NCI-H748 treated with DMSO at 0.1 percent for 48 hours (cell line): ENCODE results near the gene ASL.
"Not testable (repeated sequence)": the region's sequence is repeated elsewhere in the genome, so short reads cannot be mapped to it uniquely, and the experiment has no call there.

Experiments
- DNase-seq: peaks from one replicate; lab custom pipeline; 2025; lab: John Stamatoyannopoulos, UW

Gene ASL

DNA sequence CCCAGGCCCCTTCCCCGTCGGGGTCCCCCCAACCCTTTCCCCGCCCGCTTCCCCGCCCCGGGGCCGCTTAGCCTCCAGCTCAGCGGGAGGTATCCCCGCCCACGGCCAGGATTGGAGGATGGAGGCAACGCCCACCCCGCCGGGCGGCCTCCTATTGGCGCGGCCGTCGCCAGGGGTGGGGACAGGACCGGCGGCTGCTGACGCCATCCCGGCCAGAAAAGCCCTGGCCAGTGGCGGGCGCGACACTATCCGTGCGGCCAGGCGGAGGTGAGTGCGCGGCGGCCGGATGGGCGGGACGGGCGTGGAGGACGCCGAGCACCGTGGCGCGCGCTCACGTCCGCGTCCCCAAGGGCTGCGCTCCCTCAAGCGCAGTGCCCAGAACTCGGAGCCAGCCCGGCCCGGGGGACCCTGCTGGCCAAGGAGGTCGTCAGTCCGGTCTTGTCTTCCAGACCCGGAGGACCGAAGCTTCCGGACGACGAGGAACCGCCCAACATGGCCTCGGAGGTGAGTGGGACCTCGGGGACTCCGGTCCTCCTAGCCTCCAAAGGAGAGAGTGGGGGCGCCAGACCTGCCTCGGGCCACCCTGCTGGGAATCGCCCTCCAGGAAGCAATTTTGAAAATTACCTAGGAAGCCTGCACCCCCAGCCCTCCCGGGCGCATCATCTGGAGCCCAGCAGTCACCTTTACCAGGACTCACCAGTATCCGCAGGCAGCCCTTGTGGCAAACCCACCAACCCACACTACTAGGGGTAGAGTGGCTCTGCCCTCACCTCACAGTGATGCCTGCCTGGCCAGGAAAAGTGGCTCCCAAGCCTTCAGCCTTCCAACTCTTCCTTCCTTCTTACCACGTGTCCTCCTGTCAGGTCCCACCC lies at the start of gene ASL:
Gene ASL (plus strand): TSS at position 230 of the 872 bp plus-strand sequence. CDS start 263 bp downstream, at position 493.
- peak; percentile 72 for DNase-seq

DNA sequence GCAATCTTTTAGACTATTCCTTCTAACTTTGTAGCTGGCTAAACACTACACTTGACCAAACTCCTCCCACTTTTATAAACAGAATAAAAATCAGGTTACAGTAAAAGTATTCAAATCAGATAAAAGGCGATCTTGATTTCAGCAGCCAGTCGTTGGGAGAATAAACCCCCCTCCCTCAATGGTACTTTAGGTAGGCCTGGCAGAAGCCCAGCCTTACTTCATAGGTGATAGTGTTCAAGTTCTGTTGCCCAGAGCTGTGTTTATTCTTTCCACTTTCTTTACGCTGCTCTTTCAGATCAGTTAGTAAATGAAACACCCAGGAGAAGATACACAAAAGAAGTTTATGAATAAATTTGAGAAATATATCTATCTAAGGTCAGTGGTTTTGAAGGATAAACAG lies 47.3 kb upstream of the ASL start:
- not testable (repeated sequence) for DNase-seq

DNA sequence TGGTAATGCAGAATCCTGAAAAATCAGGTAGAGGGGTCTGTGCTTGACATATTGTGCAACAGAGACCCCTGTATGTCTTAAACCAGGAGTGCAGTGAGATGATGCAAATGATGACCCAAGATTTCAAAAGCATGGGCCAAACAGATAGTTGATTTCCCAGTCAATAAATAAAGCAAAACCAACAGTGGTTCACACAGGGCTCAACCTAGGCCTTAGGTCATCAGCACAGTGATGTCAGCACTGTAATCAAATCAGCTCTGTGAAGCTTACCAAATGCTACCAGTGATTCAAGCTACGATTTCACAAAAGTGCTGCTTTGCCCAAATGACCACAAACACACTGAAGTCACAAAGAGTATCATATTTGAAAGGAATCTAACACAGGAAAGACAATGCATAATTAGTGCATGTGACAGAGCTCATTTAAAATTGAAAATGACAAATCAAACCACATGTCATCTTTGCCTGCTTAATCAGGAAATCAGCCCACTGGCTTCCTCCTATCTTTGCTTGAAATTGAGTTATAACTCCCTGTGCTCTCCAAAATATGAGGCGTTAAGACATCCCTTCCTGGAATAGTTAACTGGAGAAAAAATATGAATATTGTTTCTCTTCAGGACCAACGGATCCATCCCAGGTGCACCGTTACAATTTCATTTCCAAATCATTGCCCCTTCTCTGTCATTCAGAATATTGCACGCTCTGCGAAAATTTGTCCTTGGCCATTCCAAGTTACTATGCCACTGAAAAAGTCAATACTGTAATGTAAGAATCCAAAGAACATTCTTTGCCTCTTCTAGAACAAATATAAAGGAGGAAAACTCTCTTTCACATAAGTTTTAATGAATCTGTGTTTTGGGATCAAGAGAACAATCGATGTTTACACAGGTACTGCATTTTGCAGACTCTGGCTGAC lies 41.9 kb upstream of the ASL start:
- DNase-seq: no peak

DNA sequence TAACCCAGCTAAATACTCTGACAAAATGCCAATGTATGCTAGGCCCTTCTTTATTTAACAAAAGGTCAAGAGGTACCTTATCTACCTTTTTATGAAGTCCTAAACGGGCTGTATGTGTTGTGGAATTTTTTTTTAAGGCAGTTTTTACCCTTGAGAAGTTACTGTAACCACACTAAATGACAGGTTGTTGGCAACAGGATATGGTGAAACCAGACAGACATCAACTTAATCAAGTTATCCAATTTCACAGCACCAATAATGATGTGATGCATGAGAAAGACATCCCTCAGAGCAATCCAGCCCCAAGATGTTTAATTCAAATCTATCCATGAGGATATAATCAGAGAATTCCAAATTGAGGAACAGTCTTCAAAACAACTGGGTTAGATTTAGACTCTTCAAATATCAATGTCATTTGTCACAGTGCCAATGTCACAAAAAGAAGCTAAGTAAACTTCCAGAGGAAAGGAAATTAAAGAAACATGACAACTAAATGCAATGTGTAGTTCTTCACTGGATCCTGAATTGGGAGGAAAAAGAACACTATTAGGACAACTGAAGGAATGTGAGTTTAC lies 41.1 kb upstream of the ASL start:
- not testable (repeated sequence) for DNase-seq

DNA sequence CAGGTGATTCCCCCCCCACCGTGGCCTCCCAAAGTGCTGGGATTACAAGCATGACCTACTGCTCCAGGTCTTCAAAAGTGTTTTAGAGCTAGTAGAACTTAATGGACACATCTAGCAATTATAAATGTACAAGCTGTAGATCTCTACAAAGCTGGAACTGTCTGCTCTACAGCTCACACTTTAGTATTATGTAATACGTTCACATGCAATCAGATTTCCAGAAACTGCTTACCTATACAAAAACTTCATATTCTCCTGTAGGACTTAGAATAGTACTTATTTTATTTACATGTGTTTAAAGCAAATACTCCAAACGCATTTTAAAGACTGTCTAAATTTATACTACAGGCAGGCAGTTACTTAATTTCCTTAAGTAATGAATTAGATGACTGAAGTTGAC lies 39.2 kb upstream of the ASL start:
- no peak for DNase-seq

DNA sequence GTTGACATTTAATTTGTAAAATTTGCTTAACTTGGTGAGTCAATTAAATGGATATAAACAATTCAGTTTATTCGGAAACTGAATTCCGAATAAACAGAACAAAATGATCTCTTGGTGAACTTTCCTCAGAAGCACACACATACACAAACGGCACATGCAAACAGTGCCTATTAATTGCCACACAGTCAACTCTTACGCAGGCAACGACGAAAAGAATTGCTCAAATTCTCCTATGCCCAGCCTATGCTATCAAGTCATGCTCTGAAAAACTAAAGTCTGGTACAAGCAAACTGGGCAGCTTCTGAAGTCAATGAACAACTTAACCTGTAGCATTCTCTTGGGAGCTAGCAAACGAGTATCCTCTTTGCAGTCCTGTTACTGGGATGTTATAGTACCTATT lies 38.8 kb upstream of the ASL start:
- DNase-seq: no peak

DNA sequence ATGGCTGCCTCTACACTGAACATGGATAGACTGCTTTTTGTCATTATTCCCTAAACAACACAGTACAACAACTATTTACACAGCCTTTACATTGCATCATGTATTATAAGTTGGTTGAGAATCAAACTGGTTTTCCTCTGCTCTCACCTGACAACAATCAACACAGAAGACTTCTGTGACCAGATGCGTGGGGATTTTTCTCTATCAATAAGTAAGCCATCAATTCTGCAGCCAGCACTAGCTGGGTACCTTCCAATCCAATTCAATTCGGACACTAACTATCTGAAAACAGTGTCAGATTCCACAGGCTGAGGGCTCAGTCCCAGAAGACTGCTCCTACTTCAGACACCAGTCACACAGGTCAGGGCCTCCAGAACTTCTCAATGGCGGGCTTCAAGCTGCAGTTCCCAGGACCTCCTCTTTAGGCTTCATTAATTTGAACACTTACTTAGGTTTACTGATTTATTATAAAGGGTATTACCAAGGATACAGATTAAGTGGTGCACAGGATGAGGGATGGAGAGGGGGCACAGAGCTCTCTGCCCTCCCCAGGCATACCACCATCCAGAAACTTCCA lies 36.4 kb upstream of the ASL start:
- DNase-seq: no peak

DNA sequence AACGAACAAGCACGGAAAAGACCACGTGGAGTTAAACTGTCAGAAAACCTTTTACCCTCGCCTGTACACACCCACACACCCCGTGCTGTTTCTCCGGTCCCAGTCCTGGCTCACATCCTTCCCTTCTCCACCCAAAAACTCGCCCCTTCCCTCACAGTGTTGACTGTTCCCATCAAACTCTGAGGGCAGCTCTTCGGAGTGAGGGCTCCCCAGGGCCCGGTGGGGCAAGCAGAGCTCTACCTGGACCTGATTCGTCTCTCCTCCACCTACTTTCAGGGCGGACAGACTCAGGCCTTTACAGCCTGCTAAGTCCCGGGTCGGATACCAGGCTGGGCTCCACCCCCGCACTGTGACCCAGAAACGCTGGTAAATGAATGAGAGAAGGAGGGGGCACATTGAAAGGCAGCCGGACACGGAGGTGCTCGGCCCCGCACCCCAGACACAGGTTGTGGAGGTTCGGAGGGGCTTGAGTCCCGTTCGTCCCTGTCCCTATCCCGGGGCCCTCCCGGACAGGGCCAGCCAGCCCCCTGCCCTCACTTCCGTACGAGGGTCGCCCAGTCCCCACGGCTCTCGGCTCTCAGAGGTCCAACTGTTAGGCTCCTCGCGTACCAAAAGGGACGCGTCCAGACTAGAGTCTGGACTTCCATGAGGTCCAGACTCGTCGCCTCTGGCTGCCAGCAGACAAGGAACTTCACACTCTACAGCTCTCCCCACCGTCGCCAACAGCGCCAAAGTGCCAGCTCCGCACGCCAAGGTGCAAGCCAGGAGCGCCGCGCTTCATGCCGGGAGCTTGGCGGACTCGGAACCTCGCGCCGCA lies 31.7 kb upstream of the ASL start:
- no peak for DNase-seq

DNA sequence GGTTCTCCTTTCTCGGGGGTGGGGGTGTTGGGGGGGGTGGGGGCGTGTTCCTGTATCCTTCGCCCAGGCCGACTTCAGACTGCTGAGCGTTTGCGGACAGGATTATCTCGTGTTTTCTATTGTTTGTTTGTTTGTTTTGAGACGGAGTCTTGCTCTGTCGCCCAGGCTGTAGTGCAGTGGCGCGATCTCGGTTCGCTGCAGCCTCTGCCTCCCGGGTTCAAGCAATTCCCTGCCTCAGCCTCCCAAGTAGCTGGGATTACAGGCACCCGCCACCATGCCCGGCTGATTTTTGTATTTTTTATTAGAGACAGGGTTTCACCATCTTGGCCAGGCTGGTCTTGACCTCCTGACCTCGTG lies 31.1 kb upstream of the ASL start:
- not testable (repeated sequence) for DNase-seq

DNA sequence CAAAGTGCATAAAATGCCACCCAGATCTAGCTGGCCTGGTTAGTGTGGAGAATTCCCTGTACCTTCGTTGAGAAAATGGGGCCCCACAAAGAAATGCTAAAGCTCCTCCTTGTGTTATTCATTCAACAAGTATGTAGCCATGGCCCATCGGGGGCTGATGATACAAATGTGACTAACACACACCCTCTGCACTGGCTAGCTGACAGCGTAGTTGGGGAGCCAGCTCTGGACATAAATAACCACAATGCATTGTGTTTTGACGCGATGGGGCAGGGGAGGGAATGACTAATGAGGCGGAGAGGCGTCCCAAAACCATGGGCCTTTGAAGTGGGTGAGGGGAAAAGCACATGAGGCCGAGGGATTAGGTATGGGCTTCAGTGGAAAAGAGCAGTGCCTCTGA lies 28.2 kb upstream of the ASL start:
- no peak for DNase-seq

DNA sequence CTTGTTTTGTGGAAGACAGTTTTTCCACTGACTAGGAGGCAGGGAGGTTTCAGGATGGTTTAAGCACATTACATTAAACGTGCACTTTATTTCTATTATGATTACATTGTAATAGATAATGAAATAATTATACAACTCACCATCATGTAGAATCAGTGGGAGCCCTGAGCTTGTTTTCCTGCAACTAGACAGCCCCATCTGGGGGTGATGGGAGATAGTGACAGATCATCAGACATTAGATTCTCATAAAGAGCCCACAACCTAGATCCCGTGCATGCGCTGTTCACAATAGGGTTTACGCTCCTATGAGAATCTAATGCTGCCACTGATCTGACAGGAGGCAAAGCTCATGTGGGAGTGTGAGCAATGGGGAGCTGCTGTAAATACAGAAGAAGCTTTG lies 25.7 kb upstream of the ASL start:
- DNase-seq: not testable (repeated sequence)

DNA sequence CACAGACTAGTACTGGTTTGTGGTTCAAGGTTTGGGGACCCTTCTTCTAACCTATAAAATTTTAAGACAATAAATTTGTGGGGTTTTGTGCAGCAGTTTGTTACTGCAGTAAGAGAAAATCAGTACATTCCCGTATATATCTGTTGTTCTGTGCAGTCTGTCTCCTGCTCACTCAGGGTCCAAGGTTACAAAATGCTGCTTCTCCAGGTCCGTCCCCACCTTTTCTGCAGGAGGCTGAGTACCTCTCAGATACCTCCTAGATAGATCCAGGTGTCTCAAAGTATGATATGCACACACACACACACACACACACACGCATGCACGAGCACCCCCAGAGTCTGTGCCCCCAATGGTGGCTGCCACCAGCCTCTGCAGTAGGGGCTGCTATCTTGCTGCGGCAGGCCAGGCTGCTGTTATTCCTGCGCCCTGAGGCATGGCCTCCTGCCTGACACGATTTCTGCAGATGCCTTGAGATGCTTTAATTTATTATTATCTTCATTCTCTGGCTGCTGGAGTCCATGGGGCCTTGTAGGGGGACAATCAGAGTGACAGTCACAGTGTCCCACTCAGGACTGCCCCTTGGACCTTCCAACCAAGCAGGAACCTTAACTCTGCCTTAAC lies 25.2 kb upstream of the ASL start:
- no peak for DNase-seq

DNA sequence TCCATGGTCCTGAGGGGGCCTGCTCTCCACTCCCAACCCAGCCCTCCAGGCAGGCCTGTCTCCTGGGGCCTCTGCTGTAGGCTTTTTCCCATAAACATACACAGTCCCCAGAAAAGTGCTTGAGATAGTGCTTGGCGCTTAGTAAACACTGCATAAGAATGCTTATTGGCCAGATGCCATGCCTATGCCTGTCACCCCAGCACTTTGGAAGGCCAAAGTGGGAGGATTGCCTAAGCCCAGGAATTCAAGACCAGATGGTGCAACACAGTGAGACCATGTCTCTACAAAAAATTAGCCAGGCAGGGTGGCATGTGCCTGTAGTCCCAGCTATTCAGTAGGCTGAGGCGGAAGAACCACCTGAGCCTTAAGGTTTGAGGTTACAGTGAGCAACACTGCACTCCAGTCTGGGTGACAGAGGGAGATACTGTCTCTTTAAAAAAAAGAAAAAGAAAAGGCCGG lies 24.6 kb upstream of the ASL start:
- no peak for DNase-seq

DNA sequence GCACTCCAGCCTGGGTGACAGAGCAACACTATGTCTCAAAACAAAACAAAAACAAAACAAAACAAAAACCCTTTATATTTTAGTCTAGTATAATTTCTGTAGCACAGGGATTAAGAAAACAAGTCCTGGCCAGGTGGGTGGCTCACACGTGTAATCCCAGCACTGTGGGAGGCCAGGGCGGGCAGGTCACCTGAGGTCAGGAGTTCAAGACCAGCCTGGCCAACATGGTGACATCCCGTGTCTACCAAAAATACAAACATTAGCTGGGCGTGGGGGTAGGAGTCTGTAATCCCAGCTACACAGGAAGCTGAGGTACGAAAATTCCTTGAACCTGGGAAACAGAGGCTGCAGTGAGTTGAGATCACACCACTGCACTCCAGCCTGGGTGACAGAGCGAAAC lies 23.2 kb upstream of the ASL start:
- no peak for DNase-seq

DNA sequence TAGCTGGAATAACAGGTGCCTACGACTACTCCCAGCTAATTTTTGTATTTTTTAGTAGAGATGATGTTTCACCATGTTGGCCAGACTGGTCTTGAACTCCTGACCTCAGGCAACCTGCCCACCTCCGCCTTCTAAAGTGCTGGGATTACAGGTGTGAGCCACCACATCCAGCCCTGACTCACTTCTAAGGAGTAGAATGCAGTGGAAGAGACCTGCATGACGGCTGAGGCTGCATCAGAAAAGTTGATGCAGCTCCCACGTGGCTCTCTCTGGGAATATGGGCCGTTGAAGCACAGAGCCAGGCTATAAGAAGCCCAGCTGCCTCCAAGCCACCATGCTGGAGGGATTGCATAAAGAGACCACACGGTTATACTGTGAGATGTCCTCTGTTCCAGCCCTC lies 21.6 kb upstream of the ASL start:
- DNase-seq: no peak

DNA sequence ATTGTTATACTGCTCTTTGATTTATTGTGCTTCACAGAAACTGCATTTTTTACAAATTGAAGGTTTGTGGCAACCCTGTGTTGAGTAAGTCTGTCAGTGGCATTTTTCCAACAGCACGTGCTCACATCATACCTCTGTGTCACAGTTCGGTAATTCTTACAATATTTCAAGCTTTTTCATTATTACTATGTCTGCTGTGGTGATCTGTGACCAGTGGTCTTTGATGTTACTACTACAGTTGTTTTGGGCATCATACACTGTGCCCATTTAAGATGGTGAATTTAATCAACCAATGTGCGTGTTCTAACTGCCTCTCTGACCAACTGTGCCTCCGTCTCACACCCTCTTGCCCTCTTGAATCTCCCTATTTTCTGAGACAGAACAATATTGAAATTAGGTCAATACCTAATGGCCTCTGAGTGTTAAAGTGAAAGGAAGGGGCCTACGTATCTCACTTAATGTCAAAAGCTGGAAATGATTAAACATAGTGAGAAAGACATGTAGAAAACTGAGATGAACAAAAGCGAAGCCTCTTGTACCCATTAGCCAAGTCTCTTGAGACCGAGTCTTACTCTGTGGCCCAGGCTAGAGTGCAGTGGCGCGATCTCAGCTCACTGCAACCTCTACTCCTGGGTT lies 20.2 kb upstream of the ASL start:
- no peak for DNase-seq

DNA sequence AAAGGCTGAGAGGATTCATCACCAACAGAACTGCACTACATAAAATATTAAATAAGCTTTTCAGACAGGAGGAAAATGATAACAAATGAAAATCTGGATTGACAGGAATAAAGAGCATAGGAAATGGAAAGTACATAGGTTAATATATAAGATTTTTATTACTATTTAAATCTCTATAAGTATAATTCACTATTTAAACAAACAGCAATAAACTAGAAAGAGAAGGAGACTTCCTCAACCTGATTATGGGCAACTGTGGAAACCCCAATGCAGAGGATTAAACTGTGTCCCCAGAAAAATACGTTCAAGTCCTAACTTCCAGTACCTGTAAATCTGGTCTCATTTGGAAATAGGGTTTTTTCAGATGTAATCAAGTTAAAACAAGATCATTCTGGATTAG lies 14.8 kb upstream of the ASL start:
- no peak for DNase-seq

DNA sequence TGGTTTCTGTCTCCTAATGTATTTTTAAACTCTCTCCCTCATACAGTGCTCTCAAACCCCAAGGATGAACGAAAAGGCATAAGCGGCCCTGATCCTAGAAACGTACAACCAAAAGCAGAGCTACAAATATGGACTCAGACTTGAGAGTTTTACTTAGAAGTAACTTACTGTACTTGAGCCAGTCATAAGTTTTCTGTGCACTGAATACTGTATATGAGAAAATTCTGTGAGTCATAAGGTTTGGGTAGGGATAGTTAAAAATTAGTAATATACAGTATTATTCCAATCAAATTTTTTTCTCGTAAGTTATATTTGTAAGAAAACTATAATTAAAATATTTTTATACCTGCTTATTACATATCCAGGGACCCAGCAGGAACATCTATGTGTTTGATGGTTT lies 5.9 kb upstream of the ASL start:
- no peak for DNase-seq

DNA sequence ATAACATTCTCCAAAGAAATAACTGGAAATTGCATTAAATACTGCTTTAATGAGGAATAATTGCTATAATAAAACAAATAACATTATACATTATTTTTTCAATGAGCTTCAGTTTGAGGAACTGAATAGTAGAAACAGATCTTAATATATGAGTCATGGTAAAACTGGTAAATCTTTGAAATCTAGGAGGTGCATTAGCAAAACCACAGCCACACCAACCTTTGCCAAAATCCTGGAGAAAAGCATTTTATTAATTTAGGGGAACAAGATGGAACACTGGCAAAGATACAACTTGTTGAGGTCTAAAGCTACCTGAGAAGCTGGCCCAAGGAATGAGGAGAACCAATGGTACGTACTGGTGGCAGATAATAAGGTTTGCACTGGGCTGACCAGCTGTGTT lies 5.4 kb upstream of the ASL start:
- DNase-seq: no peak

DNA sequence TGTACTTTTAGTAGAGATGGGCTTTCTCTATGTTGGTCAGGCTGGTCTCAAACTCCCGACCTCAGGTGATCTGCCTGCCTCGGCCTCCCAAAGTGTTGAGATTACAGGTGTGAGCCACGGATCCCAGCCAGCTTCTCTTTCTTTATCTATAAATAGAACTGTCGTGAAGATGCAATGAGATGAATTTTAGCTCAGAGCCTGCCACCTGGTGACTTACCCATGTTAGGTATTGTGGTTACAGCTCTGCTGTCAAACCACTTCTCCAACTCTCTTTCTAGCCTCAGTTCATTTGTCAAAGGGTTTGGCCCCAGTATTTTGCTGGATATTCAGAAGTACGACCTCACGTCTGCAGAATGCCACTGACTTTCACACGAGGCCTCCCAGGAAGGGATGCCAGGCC lies 3.4 kb upstream of the ASL start:
- DNase-seq: not testable (repeated sequence)
